Measurements from ENCODE around the gene CLDND2. TPM values are rescaled to one million over a fixed set of nuclear protein-coding genes. Genes with fewer than 3 reads are reported as not detected.

Gene CLDND2
- total RNA-seq, 4 donors from 2014 or later = not detected

DNA sequence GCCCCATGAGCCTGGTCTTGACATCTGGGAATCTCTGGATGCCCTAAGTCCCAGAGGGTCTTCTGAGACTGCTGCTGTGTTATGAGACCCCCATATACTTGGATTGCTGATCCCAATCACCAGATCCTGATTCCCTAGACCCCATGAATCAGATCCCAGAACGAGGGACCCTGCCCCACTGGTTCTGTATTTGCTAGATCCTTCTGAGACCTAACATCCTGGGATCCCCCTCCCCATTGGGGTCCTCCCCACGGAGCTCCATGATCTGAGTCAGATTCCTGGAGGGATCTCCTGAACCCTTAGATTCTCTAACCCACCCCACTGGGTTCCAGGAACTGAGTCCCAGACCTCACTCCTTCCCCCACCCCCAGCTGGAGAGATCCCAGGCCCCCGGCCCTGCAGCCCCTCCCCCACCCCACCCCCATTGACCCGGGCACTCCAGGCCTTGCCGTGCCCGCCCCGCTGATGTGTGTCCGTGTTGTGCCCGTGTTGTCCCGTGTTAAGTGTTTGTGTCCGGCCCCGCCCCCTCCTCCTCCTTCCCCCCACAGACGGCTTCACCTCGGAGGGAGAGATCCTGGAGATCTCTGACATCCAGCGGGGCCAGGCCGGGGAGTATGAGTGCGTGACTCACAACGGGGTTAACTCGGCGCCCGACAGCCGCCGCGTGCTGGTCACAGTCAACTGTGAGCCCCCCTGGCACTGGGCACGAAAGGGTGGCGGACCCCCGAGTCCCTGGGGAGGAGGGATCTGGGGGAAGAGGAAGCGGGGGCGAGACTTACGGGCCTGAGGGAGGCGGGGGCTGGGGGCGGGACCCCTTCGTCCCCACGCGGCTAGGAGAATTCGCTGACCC lies 42.4 kb downstream of the CLDND2 start:
- Histone ChIP-seq H3K4me1 (peaks cover 5 to 18% (median 9%) of the 10 kb centered on the region in 3 donors), H3K27ac (no peak overlapping the region), H3K36me3 (peaks cover 0 to 16% (median 0%) of the 10 kb centered on the region in 3 donors), H3K4me3 (no peak overlapping the region), H3K27me3 (peaks cover 5 to 91% (median 15%) of the 10 kb centered on the region in 4 donors), H3K9me3 (no peaks in the 10 kb centered on the region)
- TF ChIP-seq, protein P1, sequence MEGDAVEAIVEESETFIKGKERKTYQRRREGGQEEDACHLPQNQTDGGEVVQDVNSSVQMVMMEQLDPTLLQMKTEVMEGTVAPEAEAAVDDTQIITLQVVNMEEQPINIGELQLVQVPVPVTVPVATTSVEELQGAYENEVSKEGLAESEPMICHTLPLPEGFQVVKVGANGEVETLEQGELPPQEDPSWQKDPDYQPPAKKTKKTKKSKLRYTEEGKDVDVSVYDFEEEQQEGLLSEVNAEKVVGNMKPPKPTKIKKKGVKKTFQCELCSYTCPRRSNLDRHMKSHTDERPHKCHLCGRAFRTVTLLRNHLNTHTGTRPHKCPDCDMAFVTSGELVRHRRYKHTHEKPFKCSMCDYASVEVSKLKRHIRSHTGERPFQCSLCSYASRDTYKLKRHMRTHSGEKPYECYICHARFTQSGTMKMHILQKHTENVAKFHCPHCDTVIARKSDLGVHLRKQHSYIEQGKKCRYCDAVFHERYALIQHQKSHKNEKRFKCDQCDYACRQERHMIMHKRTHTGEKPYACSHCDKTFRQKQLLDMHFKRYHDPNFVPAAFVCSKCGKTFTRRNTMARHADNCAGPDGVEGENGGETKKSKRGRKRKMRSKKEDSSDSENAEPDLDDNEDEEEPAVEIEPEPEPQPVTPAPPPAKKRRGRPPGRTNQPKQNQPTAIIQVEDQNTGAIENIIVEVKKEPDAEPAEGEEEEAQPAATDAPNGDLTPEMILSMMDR (IDR thresholded peaks at IDR 0.05) = no peak
- TF ChIP-seq POLR2A (IDR thresholded peaks at IDR 0.05) = no peak
- DNase-seq = no peak
- 37 to 58% methylated on average over 2 to 5 of the region's 36 CpGs for WGBS, 2 donors
- intact Hi-C loops (cut with DNase I) = no loop called here

DNA sequence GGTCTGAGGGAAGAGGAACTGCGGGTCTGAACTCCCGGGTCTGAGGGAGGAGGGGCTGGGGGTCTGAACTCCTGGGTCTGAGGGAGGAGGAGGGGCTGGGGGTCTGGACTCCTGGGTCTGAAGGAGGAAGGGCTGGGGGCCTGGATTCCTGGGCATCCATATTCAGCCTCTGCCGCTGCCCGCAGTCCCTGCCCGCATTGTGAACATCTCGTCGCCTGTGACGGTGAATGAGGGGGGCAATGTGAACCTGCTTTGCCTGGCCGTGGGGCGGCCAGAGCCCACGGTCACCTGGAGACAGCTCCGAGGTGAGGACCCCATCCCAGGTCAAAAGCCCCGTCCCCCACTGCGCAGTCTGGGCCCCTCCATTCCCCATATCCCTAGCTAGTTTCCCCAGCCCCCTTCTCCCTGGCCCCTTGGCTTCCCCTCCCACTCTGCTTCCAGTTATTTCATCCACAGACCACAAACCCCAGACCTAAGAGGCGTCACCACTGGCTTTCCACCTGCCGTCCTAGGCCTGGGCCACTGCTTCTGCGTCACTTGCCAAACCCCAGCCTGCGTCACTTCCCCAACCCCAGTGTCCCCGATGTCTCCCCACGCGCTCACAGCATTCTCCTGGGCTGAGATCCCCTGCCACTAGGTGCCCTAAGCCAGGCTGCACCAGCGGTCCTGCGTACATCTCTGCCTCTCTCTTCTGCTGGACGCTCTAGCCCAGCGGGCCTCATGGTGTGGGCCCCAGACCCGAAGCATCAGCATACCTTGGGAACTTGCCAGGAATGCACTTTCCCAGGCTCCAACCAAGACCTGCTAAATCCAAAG lies 43.4 kb downstream of the CLDND2 start:
- Histone ChIP-seq H3K9me3 (no peaks in the 10 kb centered on the region), H3K4me1 (peaks cover 5 to 18% (median 9%) of the 10 kb centered on the region in 3 donors), H3K27ac (no peak overlapping the region), H3K27me3 (peaks cover 5 to 90% (median 15%) of the 10 kb centered on the region in 4 donors), H3K36me3 (peaks cover 0 to 5% (median 0%) of the 10 kb centered on the region in 3 donors), H3K4me3 (no peak overlapping the region)
- 62 to 65% methylated on average over 18 to 19 of the region's 26 CpGs for WGBS, 2 donors
- no peak for DNase-seq
- TF ChIP-seq POLR2A (IDR thresholded peaks at IDR 0.05) = no peak
- TF ChIP-seq, protein P1 (IDR thresholded peaks at IDR 0.05) = no peak
- intact Hi-C loops (cut with DNase I) = no loop called here

DNA sequence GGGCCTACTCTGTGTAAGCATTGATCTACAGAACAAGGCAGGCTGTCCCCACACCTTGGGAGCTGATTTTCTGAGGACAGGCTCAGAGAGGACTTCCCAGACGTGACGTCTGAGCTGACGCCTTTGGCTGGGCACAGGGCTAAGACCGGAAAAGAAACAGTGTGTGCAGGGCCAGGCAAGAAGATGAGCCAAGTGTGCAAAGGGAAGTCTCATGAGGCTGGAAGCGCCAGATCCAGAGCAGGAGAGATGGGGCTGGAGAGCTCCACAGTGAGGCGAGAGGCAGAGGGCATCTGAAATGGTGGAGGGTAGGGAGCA lies 44.7 kb downstream of the CLDND2 start:
- WGBS, 2 donors = 62 to 73% methylated on average over 6 of the region's 6 CpGs
- H3K36me3 ChIP-seq = no peaks in the 10 kb centered on the region
- H3K4me1 ChIP-seq = peaks cover 5 to 18% (median 9%) of the 10 kb centered on the region in 3 donors
- no peak overlapping the region for H3K27ac ChIP-seq
- TF ChIP-seq, protein P1 (IDR thresholded peaks at IDR 0.05) = no peak
- TF ChIP-seq POLR2A (IDR thresholded peaks at IDR 0.05) = no peak
- DNase-seq = no peak
- H3K9me3 ChIP-seq = no peaks in the 10 kb centered on the region
- peaks cover 5 to 81% (median 14%) of the 10 kb centered on the region in 4 donors for H3K27me3 ChIP-seq
- intact Hi-C loops (cut with DNase I) = no loop called here
- H3K4me3 ChIP-seq = no peak overlapping the region

DNA sequence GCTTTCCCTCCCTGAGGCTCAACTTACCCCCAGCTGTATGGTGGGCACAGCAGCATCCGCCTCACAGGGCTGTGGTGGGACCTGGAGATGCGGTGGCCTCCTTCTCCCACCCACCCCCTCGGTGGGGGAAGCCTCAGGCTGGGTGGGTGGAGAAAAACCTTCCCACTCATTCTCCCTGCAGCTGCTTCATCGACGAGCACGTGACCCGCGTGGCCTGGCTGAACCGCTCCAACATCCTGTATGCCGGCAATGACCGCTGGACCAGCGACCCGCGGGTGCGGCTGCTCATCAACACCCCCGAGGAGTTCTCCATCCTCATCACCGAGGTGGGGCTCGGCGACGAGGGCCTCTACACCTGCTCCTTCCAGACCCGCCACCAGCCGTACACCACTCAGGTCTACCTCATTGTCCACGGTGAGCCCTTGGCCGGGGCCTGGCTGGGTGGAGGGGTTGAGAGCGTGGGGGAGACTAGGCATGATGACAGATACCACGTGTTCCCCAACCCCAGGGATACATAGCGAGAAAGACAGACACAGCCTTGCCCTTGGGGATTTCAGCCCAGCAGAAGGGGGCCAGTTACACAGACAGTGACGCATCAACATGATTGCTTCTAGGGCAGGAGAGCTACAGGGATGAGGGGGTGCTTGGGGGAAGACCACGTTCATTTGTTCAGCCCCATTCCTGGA lies 45.2 kb downstream of the CLDND2 start:
- Histone ChIP-seq H3K9me3 (no peaks in the 10 kb centered on the region), H3K4me3 (no peak overlapping the region), H3K27ac (no peak overlapping the region), H3K27me3 (peaks cover 5 to 80% (median 12%) of the 10 kb centered on the region in 4 donors), H3K4me1 (peaks cover 5 to 18% (median 9%) of the 10 kb centered on the region in 3 donors), H3K36me3 (no peaks in the 10 kb centered on the region)
- no peak for DNase-seq
- intact Hi-C loops (cut with DNase I) = no loop called here
- 64 to 69% methylated on average over 10 to 13 of the region's 29 CpGs for WGBS, 2 donors
- TF ChIP-seq POLR2A (IDR thresholded peaks at IDR 0.05) = no peak
- TF ChIP-seq, protein P1 (IDR thresholded peaks at IDR 0.05) = no peak

Measured in esophagus squamous epithelium (tissue), 5 donors.